ENCODE measurements around the gene VAC14.

DNA sequence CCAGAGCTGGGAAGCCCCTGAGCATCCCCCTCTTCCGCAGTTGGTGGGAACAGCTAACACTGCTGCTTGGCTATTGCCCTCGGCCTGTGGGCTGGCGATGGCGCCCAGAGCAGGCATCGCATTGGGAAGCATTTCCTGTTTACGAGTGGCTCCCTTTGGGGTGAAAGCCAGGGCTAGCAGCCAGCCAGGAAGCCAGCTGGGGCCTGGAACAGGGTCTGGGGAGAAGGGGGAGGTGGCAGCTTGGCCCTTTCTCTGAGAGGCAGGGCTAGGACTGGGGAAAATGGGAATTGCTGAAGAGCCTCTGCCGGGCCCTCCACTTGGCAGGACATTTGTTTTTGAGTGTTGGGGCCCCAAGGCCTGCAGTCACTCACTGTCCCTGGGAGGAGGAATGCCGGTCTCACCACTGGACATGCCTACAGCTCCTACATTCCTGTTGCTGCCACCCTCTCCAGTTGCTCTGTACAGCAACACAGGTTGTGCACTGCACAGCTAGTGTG lies 112.7 kb downstream of the VAC14 start:
- TF ChIP-seq, protein P1, sequence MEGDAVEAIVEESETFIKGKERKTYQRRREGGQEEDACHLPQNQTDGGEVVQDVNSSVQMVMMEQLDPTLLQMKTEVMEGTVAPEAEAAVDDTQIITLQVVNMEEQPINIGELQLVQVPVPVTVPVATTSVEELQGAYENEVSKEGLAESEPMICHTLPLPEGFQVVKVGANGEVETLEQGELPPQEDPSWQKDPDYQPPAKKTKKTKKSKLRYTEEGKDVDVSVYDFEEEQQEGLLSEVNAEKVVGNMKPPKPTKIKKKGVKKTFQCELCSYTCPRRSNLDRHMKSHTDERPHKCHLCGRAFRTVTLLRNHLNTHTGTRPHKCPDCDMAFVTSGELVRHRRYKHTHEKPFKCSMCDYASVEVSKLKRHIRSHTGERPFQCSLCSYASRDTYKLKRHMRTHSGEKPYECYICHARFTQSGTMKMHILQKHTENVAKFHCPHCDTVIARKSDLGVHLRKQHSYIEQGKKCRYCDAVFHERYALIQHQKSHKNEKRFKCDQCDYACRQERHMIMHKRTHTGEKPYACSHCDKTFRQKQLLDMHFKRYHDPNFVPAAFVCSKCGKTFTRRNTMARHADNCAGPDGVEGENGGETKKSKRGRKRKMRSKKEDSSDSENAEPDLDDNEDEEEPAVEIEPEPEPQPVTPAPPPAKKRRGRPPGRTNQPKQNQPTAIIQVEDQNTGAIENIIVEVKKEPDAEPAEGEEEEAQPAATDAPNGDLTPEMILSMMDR (IDR thresholded peaks at IDR 0.05; ENCODE audit: control extremely low read depth in 1 of 3, insufficient read depth in 1 of 3, low read depth in 1 of 3, low read length in 3 of 3): no peak
- TF ChIP-seq SP4 (IDR thresholded peaks at IDR 0.05; ENCODE audit: low read length) (no peak), TAF1 (IDR thresholded peaks at IDR 0.05; ENCODE audit: low read depth, low read length) (no peak), POLR2A (IDR thresholded peaks at IDR 0.05; ENCODE audit: control extremely low read depth in 1 of 2, low read depth in 2 of 2, low read length in 2 of 2) (no peak), JUN (IDR thresholded peaks at IDR 0.05; ENCODE audit: low read depth, low read length) (no peak), POU5F1 (IDR thresholded peaks at IDR 0.05; ENCODE audit: low read depth, low read length) (no peak)
- TF ChIP-seq, protein P2, sequence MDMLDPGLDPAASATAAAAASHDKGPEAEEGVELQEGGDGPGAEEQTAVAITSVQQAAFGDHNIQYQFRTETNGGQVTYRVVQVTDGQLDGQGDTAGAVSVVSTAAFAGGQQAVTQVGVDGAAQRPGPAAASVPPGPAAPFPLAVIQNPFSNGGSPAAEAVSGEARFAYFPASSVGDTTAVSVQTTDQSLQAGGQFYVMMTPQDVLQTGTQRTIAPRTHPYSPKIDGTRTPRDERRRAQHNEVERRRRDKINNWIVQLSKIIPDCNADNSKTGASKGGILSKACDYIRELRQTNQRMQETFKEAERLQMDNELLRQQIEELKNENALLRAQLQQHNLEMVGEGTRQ (IDR thresholded peaks at IDR 0.05; ENCODE audit: low read length): no peak
